ENCODE results near the gene SIT1.

GRCh38 chr9:35689542-35690293 is 39.0 kb upstream of the SIT1 start, which contains the start of gene TPM2:
- TF ChIP-seq POLR2AphosphoS5 (IDR thresholded peaks at IDR 0.05) (peak; percentile 96 to 100 (median 99)), CTCF (IDR thresholded peaks at IDR 0.05) (peak in 1 of 4 experiments; percentile 11), EP300 (IDR thresholded peaks at IDR 0.05) (peak in 3 of 4 donors; percentile 10 to 47 (median 35)), POLR2A (IDR thresholded peaks at IDR 0.05) (peak; percentile 91 to 97)

Measured in sigmoid colon (tissue), 4 donors.